Measurements from ENCODE around the gene NAV2. TPM values are rescaled to one million over a fixed set of nuclear protein-coding genes. Genes with fewer than 3 reads are reported as not detected.

Gene NAV2
- total RNA-seq, 1 experiment from 2014 or later, result 46.3 TPM

GRCh38 chr11:19880088-19880345 lies 167.4 kb downstream of the NAV2 start:
- Histone ChIP-seq H3K27ac (ENCODE audit: insufficient read length, low read depth, low read length) (no peak overlapping the region), H3K9ac (ENCODE audit: extremely low read depth, insufficient read length, low read length) (no peak overlapping the region), H2BK120ac (ENCODE audit: low read depth, low read length, poor library complexity, severe bottlenecking) (no peak overlapping the region), H3K23ac (ENCODE audit: insufficient read length, low read depth, low read length) (no peak overlapping the region), H2BK12ac (ENCODE audit: insufficient read length, low read depth, low read length) (no peak overlapping the region), H4K5ac (ENCODE audit: insufficient read length, low read depth, low read length) (no peak overlapping the region), H3K79me1 (ENCODE audit: insufficient read depth, low read depth, low read length, poor library complexity, severe bottlenecking) (no peaks in the 10 kb centered on the region), H2BK15ac (ENCODE audit: low read depth, low read length) (no peak overlapping the region), H3K27me3 (ENCODE audit: insufficient read depth, low read length) (no peaks in the 10 kb centered on the region), H3K4me2 (ENCODE audit: insufficient read depth, insufficient read length, low read length) (no peak overlapping the region), H3K4ac (ENCODE audit: low read depth, low read length) (no peak overlapping the region), H3K23me2 (ENCODE audit: insufficient read length, low read depth, low read length, poor library complexity, severe bottlenecking) (no peaks in the 10 kb centered on the region), H4K8ac (replicated peaks; ENCODE audit: insufficient read length, low read depth, low read length) (no peak overlapping the region), H3K79me2 (ENCODE audit: insufficient read depth, low read length) (no peaks in the 10 kb centered on the region), H2BK5ac (ENCODE audit: insufficient read length, low read length) (no peak overlapping the region), H3K9me3 (ENCODE audit: control insufficient read depth, low read depth, low read length) (no peaks in the 10 kb centered on the region), H2BK20ac (ENCODE audit: low read depth, low read length, poor library complexity, severe bottlenecking) (no peak overlapping the region), H4K20me1 (ENCODE audit: control insufficient read depth, insufficient read depth, insufficient read length) (no peaks in the 10 kb centered on the region), H3T11ph (ENCODE audit: low read length) (no peak overlapping the region), H2AFZ (ENCODE audit: low read length) (no peak overlapping the region), H4K91ac (ENCODE audit: insufficient read length, low read depth, low read length) (no peak overlapping the region), H3K14ac (ENCODE audit: insufficient read depth, low read length) (no peak overlapping the region), H3K56ac (ENCODE audit: insufficient read length, low read depth, low read length) (no peak overlapping the region), H3K18ac (ENCODE audit: insufficient read length, low read depth, low read length) (no peak overlapping the region), H3K4me1 (ENCODE audit: insufficient read depth, low read length) (no peaks in the 10 kb centered on the region; the same call in 1 of the 2 replicates), H2AK5ac (ENCODE audit: insufficient read length, low read length) (no peak overlapping the region)
- Mint-ChIP-seq H3K27me3 (ENCODE audit: low read depth) (no peaks in the 10 kb centered on the region), H3K27ac (no peak overlapping the region), H3K4me3 (no peak overlapping the region), H3K9me3 (no peaks in the 10 kb centered on the region), H3K4me1 (peaks cover 13 to 17% of the 10 kb centered on the region in 2 experiments), H3K36me3 (ENCODE audit: insufficient read depth in 1 of 3, low read depth in 3 of 3) (peaks cover 7 to 46% (median 39%) of the 10 kb centered on the region in 3 experiments; a peak in 6 of 7 replicates)
- no peak for DNase-seq
- TF ChIP-seq, protein P1, sequence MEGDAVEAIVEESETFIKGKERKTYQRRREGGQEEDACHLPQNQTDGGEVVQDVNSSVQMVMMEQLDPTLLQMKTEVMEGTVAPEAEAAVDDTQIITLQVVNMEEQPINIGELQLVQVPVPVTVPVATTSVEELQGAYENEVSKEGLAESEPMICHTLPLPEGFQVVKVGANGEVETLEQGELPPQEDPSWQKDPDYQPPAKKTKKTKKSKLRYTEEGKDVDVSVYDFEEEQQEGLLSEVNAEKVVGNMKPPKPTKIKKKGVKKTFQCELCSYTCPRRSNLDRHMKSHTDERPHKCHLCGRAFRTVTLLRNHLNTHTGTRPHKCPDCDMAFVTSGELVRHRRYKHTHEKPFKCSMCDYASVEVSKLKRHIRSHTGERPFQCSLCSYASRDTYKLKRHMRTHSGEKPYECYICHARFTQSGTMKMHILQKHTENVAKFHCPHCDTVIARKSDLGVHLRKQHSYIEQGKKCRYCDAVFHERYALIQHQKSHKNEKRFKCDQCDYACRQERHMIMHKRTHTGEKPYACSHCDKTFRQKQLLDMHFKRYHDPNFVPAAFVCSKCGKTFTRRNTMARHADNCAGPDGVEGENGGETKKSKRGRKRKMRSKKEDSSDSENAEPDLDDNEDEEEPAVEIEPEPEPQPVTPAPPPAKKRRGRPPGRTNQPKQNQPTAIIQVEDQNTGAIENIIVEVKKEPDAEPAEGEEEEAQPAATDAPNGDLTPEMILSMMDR (conservative IDR thresholded peaks at IDR 0.05), result no peak
